GM12872 (cell line): Measurements from ENCODE around the gene ESM1.

Experiments
- TF ChIP-seq, protein P1 (sequence below): IDR thresholded peaks from 3 replicates; pipeline ENCODE4 v1.5.1; 2011; ENCODE audit warnings: low read depth, mild to moderate bottlenecking, low read length, moderate library complexity; ENCODE audit not compliant: insufficient read depth

The ESM1 gene

DNA sequence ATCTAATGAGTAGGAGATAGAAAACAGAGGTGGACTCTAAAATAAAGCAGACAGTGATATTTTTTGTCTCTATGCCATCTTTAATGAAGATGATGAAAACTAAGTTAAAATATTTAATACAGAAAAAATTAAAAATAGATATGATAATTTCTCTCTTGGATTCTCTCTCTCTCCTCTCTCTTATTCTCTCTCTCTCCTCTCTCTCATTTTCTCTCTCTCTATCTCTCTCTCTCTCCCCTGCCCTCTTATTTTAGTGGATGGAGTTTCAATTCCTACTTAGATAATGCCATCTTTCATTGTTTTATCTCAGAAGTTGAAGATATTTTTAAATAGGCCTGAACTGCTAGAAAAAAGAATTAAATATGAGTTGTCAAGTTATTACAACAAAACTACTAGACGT is 38.2 kb downstream of the ESM1 start:
- TF ChIP-seq, protein P1, sequence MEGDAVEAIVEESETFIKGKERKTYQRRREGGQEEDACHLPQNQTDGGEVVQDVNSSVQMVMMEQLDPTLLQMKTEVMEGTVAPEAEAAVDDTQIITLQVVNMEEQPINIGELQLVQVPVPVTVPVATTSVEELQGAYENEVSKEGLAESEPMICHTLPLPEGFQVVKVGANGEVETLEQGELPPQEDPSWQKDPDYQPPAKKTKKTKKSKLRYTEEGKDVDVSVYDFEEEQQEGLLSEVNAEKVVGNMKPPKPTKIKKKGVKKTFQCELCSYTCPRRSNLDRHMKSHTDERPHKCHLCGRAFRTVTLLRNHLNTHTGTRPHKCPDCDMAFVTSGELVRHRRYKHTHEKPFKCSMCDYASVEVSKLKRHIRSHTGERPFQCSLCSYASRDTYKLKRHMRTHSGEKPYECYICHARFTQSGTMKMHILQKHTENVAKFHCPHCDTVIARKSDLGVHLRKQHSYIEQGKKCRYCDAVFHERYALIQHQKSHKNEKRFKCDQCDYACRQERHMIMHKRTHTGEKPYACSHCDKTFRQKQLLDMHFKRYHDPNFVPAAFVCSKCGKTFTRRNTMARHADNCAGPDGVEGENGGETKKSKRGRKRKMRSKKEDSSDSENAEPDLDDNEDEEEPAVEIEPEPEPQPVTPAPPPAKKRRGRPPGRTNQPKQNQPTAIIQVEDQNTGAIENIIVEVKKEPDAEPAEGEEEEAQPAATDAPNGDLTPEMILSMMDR = no peak

DNA sequence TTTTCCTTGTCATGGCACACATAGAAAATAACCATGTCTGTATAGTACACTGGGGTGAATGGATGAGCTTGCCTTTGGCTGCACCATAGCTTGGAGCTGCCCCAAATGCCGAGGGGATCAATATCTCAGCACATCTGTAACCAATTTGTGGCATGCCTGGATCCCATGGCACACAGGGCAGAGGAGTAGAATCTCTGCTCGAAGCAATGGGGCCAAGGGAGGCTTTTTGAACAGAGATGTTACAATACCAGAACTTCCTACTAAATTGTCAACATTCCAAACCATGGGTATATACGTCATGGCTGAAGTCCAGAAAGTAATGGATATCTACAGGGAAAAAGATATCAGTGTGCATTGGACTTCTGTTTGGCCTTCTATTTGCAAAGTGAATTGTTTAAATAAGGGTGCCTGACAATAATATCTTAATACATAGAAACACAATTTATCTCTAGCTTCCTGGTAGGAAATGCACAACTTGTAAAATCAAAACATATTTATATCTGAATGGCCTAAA is 39.0 kb downstream of the ESM1 start:
- TF ChIP-seq, protein P1 = no peak

DNA sequence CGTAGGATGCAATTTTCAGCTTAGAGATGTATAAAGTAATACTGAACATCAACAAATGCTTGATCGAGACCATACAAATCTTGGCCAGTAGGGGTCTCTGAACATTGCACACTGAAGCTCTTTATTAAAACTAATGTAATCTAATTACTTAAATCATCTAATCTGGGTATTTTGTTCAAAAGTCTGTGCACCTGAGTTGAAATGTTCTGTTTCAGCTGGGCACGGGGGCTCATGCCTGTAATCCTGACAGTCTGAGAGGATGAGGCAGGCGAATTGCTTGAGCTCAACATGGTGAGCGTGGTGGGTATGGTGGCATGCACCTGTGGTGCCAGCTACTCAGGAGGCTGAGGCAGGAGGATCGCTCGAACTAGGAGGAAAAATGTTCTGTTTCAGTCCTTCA is 41.0 kb downstream of the ESM1 start:
- TF ChIP-seq, protein P1 = peak; percentile 64

DNA sequence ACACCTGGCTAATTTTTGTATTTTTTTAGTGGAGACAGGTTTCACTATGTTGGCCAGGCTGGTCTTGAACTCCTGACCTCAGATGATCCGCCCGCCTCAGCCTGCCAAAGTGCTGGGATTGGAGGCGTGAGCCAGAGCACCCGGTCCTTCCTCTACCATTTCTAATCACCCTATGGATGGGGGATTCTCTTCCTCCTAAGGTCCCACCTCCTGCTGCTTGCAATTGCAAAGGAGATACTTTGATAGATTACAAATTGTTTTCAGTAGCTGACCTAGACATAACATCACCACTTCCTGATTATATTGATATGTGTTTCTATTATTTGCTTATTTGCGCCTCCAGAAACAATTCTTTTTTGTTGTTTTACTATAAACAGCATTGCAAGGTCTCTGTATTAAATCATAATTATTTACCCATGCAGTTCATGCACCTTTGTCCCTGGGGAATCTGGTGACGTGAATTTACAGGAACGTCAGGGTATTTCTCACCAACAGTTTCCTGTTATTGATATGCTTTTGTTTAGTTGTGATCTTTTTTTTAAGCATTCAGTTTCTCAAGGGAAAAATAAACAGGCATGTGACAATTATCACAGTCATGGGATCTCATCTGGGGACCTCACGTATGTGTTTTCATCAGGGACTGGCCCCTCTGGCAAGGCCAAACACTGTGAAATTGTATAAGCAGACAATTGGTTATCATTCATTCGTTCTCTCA is 43.2 kb downstream of the ESM1 start:
- TF ChIP-seq, protein P1 = no peak

DNA sequence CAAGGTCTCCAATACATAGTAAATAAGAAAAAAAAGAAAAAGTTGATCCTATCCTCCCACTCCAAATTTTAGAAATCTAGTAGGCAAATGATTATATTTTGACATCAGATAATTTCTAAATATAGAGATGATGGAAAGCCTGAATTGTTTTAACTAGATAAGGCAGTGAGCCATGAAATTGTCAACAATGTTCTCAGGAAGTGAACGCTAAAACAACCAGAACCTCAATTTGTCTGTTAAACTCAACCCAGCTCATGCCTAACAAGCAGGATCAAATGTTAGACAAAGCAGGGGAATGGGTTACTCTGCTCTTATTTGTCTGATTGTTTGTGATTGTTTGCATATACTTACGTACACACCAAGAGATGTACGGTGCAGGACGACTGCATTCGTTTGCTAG is 49.2 kb downstream of the ESM1 start:
- TF ChIP-seq, protein P1 = no peak

DNA sequence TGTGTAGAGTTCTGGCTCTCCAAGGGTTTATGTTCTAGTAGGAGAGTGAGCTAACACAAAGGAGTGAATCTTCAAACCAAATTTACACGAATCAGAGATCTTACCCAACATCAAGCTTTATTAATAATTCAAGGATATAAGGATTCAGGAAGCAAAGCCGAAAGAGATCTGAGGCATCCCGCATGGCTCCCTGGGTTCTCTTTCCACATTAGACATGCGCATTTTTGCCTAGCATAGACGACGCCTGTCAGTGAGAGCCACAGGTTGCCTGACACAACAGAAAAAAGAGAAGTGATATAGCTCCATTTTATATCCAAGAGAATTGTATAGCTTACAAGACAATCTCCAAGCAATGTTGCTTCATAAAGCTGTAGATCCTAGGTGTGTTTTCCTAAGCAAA is 52.6 kb downstream of the ESM1 start:
- TF ChIP-seq, protein P1 = no peak

DNA sequence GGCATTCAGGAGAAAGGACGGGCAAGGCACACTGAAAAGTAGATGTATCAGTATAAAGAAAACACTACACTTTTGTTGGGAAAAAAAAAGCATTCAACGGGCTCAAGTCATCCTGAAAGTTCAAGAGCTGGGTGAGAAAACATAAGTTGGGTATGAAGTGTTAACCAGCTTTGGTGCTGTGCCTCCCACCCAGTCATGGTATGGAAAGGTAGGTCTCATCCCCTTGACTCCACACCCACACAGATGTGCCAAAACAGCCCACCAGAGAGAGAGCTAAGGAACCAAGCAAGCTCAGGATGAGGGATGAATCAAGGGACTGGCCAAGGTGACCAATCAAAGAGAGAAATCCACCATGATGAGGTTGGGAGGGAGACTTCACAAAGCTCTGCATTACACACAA is 54.7 kb downstream of the ESM1 start:
- TF ChIP-seq, protein P1 = no peak
